ENCODE data around the gene NPTX1.

- no peak for TF ChIP-seq CTCF (IDR thresholded peaks at IDR 0.05)
- no peak for TF ChIP-seq EZH2 (IDR thresholded peaks at IDR 0.05; ENCODE audit: borderline replicate concordance, insufficient read depth, low read depth, low read length, poor library complexity, severe bottlenecking)
Measured at GRCh38 chr17:80503031-80503430, 26.6 kb upstream of the NPTX1 start.
